KG1 (cell line): ENCODE measurements around the gene TTC1.
"Not testable (repeated sequence)": the region's sequence is repeated elsewhere in the genome, so short reads cannot be mapped to it uniquely, and the experiment has no call there.

Experiments
- DNase-seq: peaks from one replicate; lab custom pipeline; 2025; lab: John Stamatoyannopoulos, UW

Gene TTC1

DNA sequence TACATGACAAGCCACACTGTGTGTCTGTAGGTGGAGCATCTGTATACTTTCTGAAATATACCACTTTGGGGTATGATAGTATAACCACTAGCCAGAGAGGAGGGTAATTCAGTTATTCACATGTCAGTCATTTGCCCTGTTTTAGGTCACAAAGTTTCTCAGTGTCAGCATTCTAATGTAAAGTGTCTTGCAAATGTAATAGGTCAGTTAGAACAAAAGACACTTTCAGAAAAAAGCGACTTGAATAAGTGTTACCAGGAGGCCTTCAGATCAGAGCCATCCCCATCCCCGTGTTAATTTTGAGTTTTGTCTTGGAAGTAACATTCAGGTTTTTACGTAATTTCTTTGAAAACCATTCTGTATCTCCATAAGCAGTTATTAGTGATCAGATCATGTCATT is 33.7 kb downstream of the TTC1 start:
- no peak for DNase-seq

DNA sequence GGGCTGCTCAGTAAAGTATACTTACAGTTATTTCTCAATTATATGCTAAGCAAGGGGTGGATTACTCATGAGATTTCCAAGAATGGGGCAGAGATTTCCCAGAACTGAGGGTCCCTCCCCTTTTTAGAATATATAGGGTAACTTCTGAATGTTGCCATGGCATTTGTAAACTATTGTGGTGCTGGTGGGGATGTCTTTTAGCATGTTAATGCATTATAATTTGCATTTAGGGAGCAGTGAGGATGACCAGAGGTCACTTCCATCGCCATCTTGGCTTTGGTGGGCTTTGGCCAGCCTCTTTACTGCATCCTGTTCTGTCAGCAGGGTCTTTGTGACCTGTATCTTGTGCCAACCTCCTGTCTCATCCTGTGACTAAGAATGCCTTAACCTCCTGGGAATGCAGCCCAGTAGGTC is 35.5 kb downstream of the TTC1 start:
- no peak for DNase-seq

DNA sequence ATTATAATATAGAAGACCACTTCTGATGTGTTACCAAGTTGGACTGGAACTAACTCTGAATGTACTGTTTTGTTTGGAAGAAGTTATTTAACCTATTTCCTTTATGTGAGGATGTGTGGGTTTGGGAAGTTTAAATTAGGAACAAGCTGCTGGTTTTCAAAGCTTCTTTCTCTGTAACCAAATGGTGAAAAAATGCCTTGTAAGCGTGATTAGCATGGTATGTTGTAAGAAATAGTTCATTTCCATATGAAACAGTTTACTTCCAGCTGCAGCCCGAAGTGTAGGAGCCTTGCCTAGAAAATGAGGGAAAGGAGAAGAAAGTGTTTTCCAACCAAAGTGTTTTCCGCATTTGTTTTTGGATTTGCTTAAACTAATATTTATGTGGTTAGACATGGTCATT is 36.0 kb downstream of the TTC1 start:
- no peak for DNase-seq

DNA sequence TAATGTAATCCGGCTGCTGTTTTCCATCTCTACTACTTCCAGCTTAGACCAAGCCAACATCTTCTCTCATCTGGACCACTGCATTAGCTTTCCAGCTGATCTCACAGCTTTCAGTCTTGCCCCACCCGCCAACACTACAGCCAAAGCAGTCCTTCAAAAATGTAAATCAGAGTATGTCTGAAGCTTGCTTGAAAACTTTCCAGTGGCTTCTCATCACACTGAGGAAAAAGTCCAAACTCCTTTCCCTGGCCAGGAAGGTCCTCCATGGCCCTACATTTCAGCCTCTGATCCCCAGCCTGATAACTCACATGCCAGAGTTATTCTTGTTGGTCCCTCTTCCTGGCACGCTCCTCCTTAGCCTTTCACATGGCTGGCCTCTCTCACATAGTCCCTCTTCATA is 38.5 kb downstream of the TTC1 start:
- DNase-seq, result no peak

DNA sequence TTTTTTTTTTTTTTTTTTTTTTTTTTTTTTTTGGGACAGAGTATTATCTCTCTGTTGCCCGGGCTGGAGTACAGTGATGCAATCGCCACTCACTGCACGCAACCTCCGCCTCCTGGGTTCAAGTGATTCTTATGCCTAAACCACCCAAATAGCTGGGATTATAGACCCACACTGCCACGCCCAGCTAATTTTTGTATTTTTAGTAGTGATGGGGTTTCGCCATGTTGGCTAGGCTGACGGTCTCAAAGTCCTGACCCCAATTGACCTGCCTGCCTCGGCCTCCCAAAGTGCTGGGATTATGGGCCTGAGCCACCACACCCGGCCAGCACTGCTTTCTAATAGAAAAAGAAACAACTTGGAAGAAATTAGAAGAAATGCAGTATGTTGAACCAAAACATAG is 39.2 kb downstream of the TTC1 start:
- no peak for DNase-seq

DNA sequence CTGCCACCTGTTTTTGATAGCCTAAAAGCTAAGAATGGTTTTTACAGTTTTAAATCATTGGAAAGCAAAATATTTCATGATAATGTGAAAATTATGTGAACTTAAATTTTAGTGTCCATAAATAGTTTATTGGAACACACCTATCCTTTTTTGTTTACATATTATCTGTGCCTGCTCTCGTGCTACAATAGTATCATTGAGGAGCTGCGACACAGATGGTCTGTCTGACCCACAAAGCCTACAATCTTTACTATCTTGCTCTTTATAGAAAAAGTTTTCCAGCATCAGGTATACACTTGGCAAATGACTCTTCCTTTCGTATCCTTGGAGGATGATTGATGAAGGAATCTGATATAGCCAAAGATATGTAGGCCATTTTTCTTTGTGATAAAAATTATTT is 40.2 kb downstream of the TTC1 start:
- no peak for DNase-seq

DNA sequence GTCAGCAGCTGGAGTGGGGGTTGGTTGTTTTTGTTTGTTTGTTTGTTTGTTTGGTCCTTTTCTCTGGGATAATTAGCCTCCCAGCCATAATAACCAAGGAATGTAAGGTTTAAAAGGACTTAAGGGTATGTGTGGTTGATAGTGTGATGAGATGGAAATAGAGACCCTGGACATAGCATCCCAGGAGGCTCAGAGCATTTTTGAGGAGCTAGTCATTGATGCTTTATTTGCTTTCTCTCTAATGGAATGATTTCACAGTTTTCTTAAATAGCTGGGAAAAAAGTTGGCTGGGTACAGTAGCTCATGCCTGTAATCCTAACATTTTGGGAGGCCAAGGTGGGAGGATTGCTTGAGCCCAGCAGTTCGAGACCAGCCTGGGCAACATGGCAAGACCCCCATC is 45.1 kb downstream of the TTC1 start:
- no peak for DNase-seq

DNA sequence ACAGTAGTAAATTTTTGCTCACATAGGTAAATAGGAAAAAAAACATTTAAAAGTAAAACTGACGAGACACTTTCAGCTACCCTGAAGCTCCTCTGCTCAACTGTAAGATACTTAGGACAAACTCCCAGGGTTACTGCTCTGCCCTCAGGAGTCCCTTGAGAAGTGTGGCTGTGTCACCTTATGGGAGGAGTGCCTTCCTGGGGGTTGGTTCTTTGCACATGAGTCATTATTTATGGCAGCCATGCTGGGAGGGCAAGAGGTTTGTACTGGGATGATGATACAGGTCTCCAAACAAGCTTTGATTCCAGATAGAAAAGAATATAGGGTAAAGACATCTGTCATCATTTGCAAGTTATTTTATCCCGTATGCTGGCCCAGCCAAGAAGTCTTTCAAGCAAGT is 45.9 kb downstream of the TTC1 start:
- DNase-seq, result no peak

DNA sequence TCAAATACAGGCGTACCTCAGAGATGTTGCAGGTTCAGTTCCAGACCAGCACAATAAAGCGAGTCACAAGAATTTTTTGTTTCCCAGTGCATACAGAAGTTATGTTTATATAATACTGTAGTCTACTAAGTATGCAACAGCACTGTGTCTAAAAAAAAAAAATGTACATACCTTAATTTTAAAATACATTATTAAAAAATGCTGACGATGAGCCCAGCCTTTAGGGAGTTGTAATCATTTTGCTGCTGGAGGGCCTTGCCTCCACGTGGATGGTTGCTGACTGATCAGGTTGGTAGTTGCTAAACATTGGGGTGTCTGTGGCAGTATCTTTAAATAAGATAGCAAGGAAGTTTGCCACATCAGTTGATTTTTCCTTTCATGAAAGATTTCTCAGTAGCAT is 48.3 kb downstream of the TTC1 start:
- no peak for DNase-seq

DNA sequence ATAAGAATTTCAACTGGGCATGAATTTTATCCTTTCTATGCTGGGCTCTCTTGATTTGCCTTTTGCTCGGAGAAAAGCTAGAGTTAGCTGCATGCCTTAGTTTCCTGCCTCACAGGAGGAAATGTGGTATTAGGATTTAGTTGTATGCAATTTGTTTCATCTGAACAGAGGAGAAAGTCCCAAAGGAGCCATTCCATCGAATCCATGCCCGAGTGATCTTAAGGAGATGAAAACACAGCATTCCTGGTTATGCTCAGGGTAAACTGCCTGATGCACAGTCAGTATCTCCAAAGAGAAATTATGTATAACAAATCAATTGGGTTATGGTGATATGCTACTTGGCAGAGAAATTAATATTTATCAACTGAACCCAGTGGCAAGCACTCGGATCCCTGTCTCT is 51.1 kb downstream of the TTC1 start:
- no peak for DNase-seq

DNA sequence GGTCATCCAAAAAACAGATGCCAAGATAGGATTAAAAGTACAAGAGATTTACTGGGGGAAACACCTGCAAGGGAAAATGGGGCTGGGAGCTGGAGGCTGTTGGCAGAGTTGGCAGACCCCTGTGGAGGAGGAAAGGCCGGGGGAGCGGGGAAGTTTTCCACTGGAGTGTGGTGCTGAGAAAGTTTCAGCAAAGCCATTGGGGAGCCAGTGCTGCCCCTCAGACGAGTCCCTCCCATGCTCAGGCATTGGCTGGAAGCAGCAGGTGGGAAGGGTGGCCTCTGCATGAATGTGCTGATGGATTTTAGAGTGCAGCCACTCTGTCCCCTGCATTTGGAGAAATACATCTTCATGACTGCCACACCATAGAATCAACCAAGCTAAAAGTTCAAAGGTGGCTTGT is 52.8 kb downstream of the TTC1 start:
- DNase-seq, result no peak

DNA sequence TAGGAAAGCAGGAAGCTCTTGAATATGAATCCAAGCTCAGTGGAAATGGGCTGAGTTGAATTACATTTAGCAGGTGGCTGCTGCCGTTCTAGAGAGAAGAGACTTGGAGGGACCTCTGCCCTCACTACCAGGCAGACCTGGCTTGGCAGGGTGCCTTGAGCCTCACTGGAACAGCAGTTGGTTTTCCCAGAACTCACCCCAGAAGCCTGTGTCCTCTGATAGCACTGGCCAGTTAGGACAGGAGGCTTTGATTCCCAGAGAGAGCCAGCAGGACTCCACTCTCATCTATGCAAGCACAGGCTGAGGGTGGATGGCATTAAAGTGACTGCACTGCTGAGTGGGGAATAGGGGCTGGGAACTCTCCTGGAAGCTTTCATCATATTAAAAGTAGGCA is 55.5 kb downstream of the TTC1 start:
- no peak for DNase-seq

DNA sequence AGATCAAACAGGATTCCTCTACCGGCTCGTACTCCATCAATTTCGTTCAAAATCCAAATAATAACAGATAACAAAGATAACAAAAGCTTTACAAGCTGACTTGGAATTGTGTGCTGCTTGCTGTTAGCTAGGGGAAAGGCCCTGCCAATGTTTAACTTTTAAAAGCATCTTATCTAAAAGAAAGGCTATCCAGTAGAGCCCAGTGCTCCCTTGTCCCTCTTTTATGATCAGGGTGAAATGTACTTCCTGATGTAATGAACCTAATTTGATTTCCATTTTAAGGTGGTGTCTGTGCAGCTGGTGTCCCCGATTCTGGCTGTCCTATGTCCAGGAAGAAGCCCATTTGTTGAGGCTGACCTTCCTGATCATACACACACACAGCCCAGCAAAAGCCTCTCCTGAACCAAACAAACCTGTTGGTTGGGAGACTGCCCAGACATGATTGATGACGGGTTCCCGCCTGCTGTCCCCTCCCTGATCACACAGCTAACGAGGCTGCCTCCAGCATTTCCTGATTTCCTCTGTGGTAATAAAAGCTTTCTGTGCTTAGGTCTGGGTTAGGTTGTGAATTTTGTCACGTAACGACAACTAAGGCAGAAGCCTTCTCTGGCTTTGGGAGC is 56.2 kb downstream of the TTC1 start:
- no peak for DNase-seq

DNA sequence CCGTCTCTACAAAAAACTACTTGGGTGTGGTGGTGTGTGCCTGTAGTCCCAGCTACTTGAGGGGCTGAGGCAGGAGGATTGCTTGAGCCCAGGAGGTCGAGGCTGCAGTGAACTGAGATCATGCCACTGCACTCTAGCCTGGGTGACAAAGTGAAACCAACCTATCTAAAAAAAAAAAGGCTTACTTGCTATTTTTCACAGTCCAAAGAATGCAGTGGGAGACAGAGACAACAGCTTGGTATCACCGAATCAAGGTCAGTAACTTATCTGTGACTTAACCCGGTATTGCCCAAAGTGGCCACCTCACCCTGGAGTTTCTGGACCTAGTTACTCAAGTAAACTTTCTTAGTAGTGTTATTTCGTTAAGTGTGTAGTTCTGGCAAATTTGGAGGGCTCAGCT is 60.2 kb downstream of the TTC1 start:
- not testable (repeated sequence) for DNase-seq

DNA sequence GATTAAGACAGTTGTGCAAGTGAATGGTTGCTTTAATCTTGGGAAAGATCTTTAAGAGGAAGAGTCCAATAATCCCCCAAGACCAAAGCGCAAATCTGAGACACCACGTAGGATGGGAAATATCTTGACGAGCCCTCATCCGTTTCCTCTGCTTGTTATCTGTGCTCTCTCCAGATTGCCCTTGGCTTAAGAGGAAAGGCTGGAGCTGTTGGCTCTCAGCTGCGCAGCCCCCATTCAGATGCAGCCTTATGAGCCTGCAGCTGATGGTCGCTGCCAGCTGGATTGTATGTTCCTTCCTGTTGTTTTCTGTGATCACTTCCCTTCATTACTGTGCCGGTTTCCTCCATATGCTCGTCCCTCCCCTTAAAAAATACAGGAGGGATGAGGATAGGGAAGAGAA is 62.6 kb downstream of the TTC1 start:
- no peak for DNase-seq

DNA sequence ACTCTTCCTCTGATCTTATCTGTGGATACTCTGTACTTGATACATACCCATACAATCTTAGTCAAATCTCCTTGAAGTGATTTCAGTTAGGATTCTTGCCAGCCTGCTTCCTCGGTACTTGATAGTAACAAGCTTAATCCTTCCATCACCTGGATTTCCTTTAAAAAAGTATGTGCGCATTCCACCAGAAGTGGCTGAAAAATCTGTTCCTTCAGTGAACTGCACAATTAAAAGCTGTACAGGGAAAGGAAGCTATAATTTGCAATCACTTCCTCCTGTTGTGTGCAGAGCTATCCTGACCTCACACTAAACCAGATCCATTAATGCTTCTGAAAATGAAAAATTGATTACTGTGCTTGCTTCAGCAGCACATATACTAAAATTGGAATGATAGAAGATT is 63.0 kb downstream of the TTC1 start:
- DNase-seq, result no peak

DNA sequence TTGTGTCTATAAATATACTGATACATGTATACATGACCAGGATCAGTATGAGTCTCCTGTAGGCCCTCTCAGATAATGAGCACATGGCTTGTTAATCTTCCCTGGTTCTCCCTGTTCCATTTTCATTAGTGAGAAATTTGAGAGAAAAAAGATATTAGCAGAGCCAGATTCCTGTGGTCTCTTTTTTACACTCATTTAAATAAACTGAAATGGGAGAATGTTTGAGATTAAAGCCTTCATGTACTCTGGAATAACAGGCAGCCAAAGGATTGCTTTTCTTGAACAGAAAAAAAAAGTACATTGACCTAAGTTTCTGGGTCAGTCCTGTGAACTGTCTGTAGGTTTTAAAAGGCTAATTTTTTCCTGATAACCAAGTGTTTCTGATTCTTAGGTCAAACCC is 66.1 kb downstream of the TTC1 start:
- DNase-seq, result no peak

DNA sequence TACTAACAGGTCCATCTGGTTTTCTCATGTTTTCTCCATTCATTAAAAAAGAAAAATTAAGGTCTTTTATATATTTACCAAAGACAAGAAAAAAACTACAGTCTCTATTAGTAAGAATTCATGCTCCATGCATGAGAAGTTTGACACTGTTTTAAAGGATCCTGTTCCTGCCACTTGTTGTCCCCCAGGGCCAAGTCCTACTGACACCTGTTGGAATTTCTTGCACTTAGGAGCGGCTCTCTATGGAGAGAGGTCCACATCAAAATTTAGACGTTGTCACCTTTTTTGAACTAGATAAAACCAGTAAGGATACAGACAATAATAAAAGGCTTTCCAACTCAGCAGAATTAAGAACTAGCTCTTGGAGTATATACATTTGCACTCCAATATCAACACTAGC is 68.1 kb downstream of the TTC1 start:
- DNase-seq, result no peak

DNA sequence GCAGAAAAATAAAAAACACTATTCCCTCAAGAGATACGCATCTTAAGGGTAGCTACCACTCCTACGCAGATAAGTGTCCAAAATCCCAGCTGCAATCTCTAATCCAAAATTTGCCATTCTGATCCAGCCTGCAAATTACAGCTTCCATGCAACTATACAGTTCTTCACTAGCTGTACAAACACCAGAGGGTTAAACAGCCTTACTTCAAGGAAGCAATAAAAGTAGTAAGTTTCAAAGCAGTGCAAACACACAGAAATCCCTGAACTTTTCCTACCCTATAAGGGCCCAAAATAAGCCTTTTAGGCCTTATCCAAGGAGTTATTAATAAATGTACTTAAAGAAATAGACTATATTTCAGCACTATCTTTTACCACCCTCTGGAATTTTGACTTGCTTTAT is 70.8 kb downstream of the TTC1 start:
- no peak for DNase-seq

DNA sequence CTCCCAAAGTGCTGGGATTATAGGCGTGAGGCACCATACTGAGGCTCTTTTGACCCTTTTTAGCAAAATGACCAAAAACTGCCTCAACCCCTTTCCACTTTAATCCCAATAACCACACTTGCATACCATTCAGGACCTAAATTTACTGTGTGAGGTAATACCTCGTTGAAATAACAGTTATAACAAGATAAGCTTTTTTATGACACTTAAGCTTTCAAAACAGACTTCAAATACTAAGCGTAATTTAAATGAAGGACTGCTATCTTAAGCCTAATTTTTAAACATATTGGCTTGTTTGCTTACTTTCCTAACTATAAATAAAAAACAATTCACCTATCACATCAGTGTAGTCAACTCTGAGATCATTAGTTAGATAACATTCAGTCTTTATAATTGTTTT is 72.6 kb downstream of the TTC1 start:
- DNase-seq, result no peak

DNA sequence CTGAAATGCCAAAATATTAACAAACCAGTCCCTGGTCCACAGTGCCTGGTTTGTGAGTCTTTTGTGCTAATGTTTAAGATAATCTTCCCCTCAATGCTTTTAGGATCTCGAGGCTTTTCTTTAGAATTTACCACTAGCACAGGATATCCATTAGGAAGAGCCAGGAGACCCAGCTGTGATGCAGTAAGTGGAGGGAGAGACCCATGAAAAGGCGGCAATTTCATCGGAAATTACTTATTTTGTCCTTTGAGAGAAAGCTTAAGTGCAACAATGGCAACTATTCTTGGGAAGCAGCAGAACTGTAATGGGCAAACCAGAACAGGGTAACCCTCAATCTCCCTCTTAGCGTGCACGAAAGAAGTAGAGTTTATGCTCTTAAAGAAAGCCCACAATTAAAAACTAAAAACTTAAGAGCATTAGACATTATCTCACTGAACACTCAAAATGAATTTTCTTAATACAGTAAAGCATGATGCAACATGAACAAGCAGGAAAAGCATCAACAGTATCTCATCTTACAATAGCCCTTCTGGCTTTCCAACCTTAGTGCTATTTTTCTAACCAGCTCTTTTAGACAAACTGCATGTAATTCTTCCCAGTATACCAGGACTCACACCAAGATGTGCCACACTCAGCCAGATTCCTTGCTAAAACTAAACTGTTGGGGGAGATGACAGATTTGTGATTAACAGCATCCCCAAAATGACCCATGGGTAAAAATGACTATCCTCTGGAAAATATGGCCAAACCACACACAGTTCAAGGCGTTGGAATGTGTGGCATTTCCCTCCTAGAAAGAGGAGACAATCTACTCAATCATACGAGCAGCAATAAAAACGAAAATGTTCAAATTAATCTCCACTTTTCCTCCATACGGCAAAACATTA is 73.9 kb downstream of the TTC1 start:
- no peak for DNase-seq

DNA sequence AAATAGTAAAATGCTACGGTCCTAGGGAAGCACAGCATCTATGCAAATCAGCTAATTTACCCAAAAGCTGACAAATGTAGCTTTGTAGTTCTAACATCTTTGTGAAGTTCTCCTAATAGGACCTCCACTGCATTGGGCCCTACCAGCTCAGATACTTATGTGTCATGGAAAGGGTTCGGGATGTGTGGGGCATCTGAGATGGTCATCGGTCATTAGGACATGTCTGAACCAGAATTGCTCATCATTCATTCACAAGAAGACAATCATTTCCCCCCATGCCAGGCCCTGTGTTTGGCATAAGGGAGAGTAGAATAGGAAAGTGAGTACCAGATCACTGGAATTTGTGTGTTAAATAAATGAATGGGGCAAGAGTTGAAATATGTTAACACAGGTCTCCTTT is 74.6 kb downstream of the TTC1 start:
- DNase-seq, result no peak

DNA sequence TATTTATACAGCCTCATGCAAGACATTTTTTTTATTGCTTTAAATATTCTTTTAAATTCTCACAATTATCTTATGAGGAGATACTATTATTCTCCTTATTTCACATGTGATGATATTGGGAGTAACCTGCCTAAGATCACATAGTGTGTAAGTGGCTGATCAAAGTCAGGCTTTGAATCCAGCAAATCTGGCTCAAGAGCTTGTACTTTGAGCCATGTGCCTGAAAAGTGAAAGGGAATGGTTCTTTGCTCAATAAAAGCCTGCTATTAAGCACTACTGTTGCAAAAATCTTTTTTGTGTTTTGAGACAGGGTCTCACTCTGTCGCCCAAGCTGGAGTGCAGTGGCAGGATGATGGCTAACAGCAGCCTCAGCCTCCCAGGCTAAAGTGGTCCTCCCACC is 75.2 kb downstream of the TTC1 start:
- no peak for DNase-seq

DNA sequence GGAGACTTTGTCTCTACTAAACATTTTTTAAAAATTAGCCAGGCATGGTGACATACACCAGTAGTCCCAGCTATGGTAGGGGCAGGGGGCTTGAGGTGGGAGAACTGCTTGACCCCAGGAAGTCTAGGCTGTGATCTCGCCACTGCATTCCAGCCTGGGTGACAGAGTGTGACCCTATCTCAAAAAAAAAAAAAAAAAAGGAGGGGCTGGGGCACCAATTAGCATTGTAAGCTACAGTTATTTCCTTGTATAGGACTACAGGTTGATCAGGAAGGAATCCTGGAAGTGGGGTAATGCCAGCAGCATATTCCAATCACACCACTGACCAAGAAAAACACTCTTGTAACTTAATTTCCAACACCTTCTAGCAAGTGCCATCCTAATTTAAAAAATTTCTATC is 78.3 kb downstream of the TTC1 start:
- no peak for DNase-seq
